ENCODE data around the gene PRAC1.

DNA sequence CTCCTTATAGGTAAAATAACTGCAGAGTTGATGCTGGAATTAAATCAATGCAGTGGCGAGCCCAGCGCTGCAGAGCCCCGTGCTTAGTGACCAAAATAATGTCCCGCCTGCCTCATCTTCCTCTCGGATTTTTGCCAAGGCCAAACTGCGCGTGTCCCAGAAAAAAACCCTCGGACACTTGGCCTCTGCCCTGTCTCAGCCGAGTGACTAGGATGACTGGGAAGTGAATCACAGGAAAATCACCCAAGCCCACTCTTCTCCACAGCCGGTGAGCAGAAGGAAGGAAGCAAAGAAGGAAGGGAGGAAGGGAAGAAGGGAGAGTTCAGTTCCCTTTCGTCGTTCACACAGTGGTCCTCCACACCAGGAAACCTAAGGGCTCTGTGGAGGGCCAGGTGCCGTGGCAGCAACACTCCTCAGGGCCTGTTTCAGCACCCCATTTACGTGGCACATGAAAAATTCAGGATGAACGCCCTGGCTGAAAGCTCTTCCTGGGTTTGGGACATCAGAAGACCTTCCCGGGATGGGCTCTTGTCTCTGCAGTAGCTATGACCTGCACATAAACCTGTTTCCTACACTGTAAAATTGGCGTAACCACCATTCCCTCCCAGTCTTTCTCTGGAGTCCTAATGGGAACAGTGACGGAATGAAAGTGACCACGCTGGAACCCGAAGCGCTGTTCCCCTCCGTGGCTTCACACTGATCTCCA, 31.6 kb upstream of the PRAC1 start:
- TF ChIP-seq EP300 (IDR thresholded peaks at IDR 0.05; ENCODE audit: borderline replicate concordance) (no peak), TAF1 (IDR thresholded peaks at IDR 0.05; ENCODE audit: low read depth) (no peak), CREB1 (IDR thresholded peaks at IDR 0.05; ENCODE audit: low read depth) (no peak), RAD21 (IDR thresholded peaks at IDR 0.05; ENCODE audit: low read depth) (no peak), TCF12 (IDR thresholded peaks at IDR 0.05; ENCODE audit: low read depth) (no peak), FOXM1 (IDR thresholded peaks at IDR 0.05; ENCODE audit: borderline replicate concordance, low read depth) (no peak), YY1 (IDR thresholded peaks at IDR 0.05; ENCODE audit: low read depth) (no peak), TEAD4 (IDR thresholded peaks at IDR 0.05) (no peak), EGR1 (IDR thresholded peaks at IDR 0.05) (no peak), MAX (IDR thresholded peaks at IDR 0.05) (no peak), REST (IDR thresholded peaks at IDR 0.05; ENCODE audit: low read depth) (no peak)
